GM18951 (cell line): ENCODE data around the gene MSH5.
"Not testable (repeated sequence)": the region's sequence is repeated elsewhere in the genome, so short reads cannot be mapped to it uniquely, and the experiment has no call there.

Experiments
- POLR2A ChIP-seq: IDR thresholded peaks from 4 replicates; pipeline ENCODE4 v1.6.1; 2011; ENCODE audit warnings: mild to moderate bottlenecking; ENCODE audit not compliant: insufficient read length, insufficient read depth; ENCODE audit errors: extremely low read depth
- in situ Hi-C: fragments of 300-500 bp; cut with MboI; formaldehyde crosslinking; loops from one replicate; pipeline ENCODE4 v1.12.0; 2022; ENCODE audit warnings: low sequenced_read_pairs, mixed read lengths, inconsistent platforms; ENCODE audit not compliant: unreplicated experiment

Gene MSH5

GRCh38 chr6:31702819-31703716 is 36.7 kb upstream of the MSH5 start, which contains the start of gene ABHD16A:
ABHD16A (minus strand) TSS chr6:31703324; CDS start chr6:31703281, 43 bp downstream.
- TF ChIP-seq POLR2A, result peak; percentile 94
- in situ Hi-C loops, result no loop called here

- in situ Hi-C loops, result no loop called here
- no peak for TF ChIP-seq POLR2A
Observed at GRCh38 chr6:31705931-31706330, 33.9 kb upstream of the MSH5 start.

- no peak for TF ChIP-seq POLR2A
- in situ Hi-C loops, result no loop called here
Observed at GRCh38 chr6:31706599-31706998, 33.2 kb upstream of the MSH5 start, which contains the start of gene LY6G6F. LY6G6F (plus strand) TSS chr6:31706866; CDS start chr6:31706907, 41 bp downstream.

GRCh38 chr6:31707701-31708100 is 32.1 kb upstream of the MSH5 start:
- TF ChIP-seq POLR2A, result no peak
- in situ Hi-C loops, result no loop called here

- in situ Hi-C loops, result no loop called here
- no peak for TF ChIP-seq POLR2A
Observed at GRCh38 chr6:31708224-31708623, 31.6 kb upstream of the MSH5 start.

GRCh38 chr6:31709157-31709556 is 30.6 kb upstream of the MSH5 start:
- in situ Hi-C loops, result not testable (repeated sequence)

GRCh38 chr6:31710523-31711219 is 29.1 kb upstream of the MSH5 start:
- in situ Hi-C loops, result no loop called here
- no peak for TF ChIP-seq POLR2A

GRCh38 chr6:31711233-31711632 is 28.6 kb upstream of the MSH5 start:
- no peak for TF ChIP-seq POLR2A
- in situ Hi-C loops, result no loop called here

- TF ChIP-seq POLR2A, result no peak
- in situ Hi-C loops, result no loop called here
Observed at GRCh38 chr6:31712296-31712695, 27.5 kb upstream of the MSH5 start.

GRCh38 chr6:31713465-31713864 is 26.3 kb upstream of the MSH5 start:
- in situ Hi-C loops, result no loop called here
- no peak for TF ChIP-seq POLR2A

- in situ Hi-C loops, result no loop called here
- TF ChIP-seq POLR2A, result no peak
Observed at GRCh38 chr6:31713991-31714684, 25.7 kb upstream of the MSH5 start.

- in situ Hi-C loops, result no loop called here
- TF ChIP-seq POLR2A, result no peak
Observed at GRCh38 chr6:31715022-31715958, 24.5 kb upstream of the MSH5 start, which contains the start of gene LY6G6D. LY6G6D (plus strand) TSS chr6:31715348; CDS start chr6:31715356, 8 bp downstream.
